Limb (tissue), 2 donors: ENCODE measurements around the gene HNRNPA3.
"Not testable (repeated sequence)": the region's sequence is repeated elsewhere in the genome, so short reads cannot be mapped to it uniquely, and the experiment has no call there.

Experiments used
- DNase-seq, 2 donors: peaks; one replicate each; pipeline ENCODE4 v3.0.0-alpha.2; 2016; ENCODE audit errors: extremely low spot score in 2 of 2

Gene HNRNPA3

GRCh38 chr2:177212106-177212890, at the start of gene HNRNPA3:
Gene HNRNPA3 (plus strand): TSS chr2:177212794. CDS start chr2:177212800, 6 bp downstream.
- peak; percentile 99 to 100 for DNase-seq

GRCh38 chr2:177164131-177164530, 48.5 kb upstream of the HNRNPA3 start:
- DNase-seq, result no peak

GRCh38 chr2:177164584-177165052, 48.0 kb upstream of the HNRNPA3 start:
- DNase-seq, result peak; percentile 90 to 93

- DNase-seq, result peak; percentile 71 to 72
Observed at GRCh38 chr2:177165061-177165583, 47.5 kb upstream of the HNRNPA3 start.

- no peak for DNase-seq
Observed at GRCh38 chr2:177165721-177166711, 46.6 kb upstream of the HNRNPA3 start.

GRCh38 chr2:177169810-177170514, 42.6 kb upstream of the HNRNPA3 start:
- no peak for DNase-seq

GRCh38 chr2:177171418-177171865, 41.2 kb upstream of the HNRNPA3 start:
- no peak for DNase-seq

- DNase-seq, result no peak
Observed at GRCh38 chr2:177172034-177172880, 40.3 kb upstream of the HNRNPA3 start.

GRCh38 chr2:177174486-177174885, 38.1 kb upstream of the HNRNPA3 start:
- DNase-seq, result no peak

GRCh38 chr2:177175917-177176668, 36.5 kb upstream of the HNRNPA3 start:
- DNase-seq, result no peak

- no peak for DNase-seq
Observed at GRCh38 chr2:177178797-177179196, 33.8 kb upstream of the HNRNPA3 start.

GRCh38 chr2:177179227-177179626, 33.4 kb upstream of the HNRNPA3 start:
- DNase-seq, result no peak

- DNase-seq, result not testable (repeated sequence)
Observed at GRCh38 chr2:177179671-177180070, 32.9 kb upstream of the HNRNPA3 start.

- no peak for DNase-seq
Observed at GRCh38 chr2:177180269-177181000, 32.2 kb upstream of the HNRNPA3 start.

GRCh38 chr2:177183860-177184259, 28.7 kb upstream of the HNRNPA3 start:
- DNase-seq, result no peak

GRCh38 chr2:177184606-177185005, 28.0 kb upstream of the HNRNPA3 start:
- DNase-seq, result no peak

GRCh38 chr2:177186038-177186437, 26.6 kb upstream of the HNRNPA3 start:
- not testable (repeated sequence) for DNase-seq

- no peak for DNase-seq
Observed at GRCh38 chr2:177187631-177188312, 24.8 kb upstream of the HNRNPA3 start.
